ENCODE measurements around the gene FMN1.

Gene FMN1

GRCh38 chr15:33115191-33115861 lies 79.2 kb downstream of the FMN1 start:
- no peak overlapping the region for H3K4me3 ChIP-seq (replicated peaks; ENCODE audit: low read depth, low read length)

GRCh38 chr15:33114374-33114717 lies 80.2 kb downstream of the FMN1 start:
- no peak for TF ChIP-seq CTCF (IDR thresholded peaks at IDR 0.05; ENCODE audit: low read depth, low read length, missing control alignments)
- DNase-seq (ENCODE audit: extremely low read depth, low read depth), result no peak
- H3K4me3 ChIP-seq (replicated peaks; ENCODE audit: low read depth, low read length), result no peak overlapping the region

More at GRCh38 chr15:33115191-33115861, 79.2 kb downstream of the FMN1 start:
- TF ChIP-seq CTCF (IDR thresholded peaks at IDR 0.05; ENCODE audit: low read depth, low read length, missing control alignments), result no peak
- no peak for DNase-seq (ENCODE audit: extremely low read depth, low read depth)

GRCh38 chr15:33113666-33114373 lies 80.7 kb downstream of the FMN1 start:
- no peak for DNase-seq (ENCODE audit: extremely low read depth, low read depth)
- no peak overlapping the region for H3K4me3 ChIP-seq (replicated peaks; ENCODE audit: low read depth, low read length)
- no peak for TF ChIP-seq CTCF (IDR thresholded peaks at IDR 0.05; ENCODE audit: low read depth, low read length, missing control alignments)

GRCh38 chr15:33112541-33113105 lies 81.9 kb downstream of the FMN1 start:
- no peak for DNase-seq (ENCODE audit: extremely low read depth, low read depth)
- TF ChIP-seq CTCF (IDR thresholded peaks at IDR 0.05; ENCODE audit: low read depth, low read length, missing control alignments), result no peak

GRCh38 chr15:33111041-33111451 lies 83.5 kb downstream of the FMN1 start:
- TF ChIP-seq CTCF (IDR thresholded peaks at IDR 0.05; ENCODE audit: low read depth, low read length, missing control alignments), result no peak
- H3K4me3 ChIP-seq (replicated peaks; ENCODE audit: low read depth, low read length), result no peak overlapping the region
- DNase-seq (ENCODE audit: extremely low read depth, low read depth), result no peak

More at GRCh38 chr15:33112541-33113105, 81.9 kb downstream of the FMN1 start:
- H3K4me3 ChIP-seq (replicated peaks; ENCODE audit: low read depth, low read length), result no peak overlapping the region

GRCh38 chr15:33109345-33109744 lies 85.2 kb downstream of the FMN1 start:
- TF ChIP-seq CTCF (IDR thresholded peaks at IDR 0.05; ENCODE audit: low read depth, low read length, missing control alignments), result no peak
- DNase-seq (ENCODE audit: extremely low read depth, low read depth), result no peak
- H3K4me3 ChIP-seq (replicated peaks; ENCODE audit: low read depth, low read length), result no peak overlapping the region
